ENCODE measurements around the gene TCN2.

DNA sequence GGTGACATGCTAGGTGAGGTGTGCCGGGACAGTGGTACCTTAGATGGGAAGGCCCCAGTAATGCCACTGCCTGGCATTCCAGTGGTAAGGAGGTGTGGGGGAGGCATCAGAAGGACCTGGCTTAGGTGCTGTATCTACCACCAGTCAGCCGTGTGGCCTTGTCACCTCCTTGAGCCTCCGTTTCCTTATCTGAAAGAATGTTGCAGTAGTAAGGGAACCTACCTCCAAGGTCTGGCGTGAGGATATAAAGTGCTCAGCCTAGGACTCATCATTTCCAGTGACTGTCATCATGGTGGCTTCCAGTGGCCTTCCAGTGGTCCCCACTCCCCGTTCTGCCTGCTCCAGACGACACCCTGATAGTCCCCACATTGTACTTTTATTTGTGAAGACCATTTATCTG lies 67.5 kb downstream of the TCN2 start:
- TF ChIP-seq, protein P1, sequence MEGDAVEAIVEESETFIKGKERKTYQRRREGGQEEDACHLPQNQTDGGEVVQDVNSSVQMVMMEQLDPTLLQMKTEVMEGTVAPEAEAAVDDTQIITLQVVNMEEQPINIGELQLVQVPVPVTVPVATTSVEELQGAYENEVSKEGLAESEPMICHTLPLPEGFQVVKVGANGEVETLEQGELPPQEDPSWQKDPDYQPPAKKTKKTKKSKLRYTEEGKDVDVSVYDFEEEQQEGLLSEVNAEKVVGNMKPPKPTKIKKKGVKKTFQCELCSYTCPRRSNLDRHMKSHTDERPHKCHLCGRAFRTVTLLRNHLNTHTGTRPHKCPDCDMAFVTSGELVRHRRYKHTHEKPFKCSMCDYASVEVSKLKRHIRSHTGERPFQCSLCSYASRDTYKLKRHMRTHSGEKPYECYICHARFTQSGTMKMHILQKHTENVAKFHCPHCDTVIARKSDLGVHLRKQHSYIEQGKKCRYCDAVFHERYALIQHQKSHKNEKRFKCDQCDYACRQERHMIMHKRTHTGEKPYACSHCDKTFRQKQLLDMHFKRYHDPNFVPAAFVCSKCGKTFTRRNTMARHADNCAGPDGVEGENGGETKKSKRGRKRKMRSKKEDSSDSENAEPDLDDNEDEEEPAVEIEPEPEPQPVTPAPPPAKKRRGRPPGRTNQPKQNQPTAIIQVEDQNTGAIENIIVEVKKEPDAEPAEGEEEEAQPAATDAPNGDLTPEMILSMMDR (IDR thresholded peaks at IDR 0.05) = no peak
- TF ChIP-seq POLR2A (IDR thresholded peaks at IDR 0.05) = no peak

Measured in thyroid gland (tissue), 4 donors.